DMS53 treated with DMSO at 0.1 percent for 48 hours (cell line): Measurements from ENCODE around the gene SIRT6.
"Not testable (repeated sequence)": the region's sequence is repeated elsewhere in the genome, so short reads cannot be mapped to it uniquely, and the experiment has no call there.

ENCODE experiments used
- DNase-seq: peaks from one replicate; lab custom pipeline; 2025; ENCODE audit not compliant: unreplicated experiment; lab: John Stamatoyannopoulos, UW

SIRT6 gene

DNA sequence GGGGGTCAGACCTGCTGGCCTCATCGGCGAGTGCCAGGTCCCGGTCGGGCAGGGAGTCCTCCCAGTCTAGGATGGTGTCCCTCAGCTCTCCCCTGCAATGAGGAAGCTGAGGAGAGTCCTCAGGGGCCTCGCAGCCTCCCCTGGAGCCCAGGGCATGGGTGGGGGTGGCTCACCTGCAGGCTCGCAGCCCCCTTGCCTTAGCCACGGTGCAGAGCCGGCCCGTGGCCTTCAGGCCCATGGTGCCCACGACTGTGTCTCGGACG is 6.8 kb downstream of the SIRT6 start:
- no peak for DNase-seq

DNA sequence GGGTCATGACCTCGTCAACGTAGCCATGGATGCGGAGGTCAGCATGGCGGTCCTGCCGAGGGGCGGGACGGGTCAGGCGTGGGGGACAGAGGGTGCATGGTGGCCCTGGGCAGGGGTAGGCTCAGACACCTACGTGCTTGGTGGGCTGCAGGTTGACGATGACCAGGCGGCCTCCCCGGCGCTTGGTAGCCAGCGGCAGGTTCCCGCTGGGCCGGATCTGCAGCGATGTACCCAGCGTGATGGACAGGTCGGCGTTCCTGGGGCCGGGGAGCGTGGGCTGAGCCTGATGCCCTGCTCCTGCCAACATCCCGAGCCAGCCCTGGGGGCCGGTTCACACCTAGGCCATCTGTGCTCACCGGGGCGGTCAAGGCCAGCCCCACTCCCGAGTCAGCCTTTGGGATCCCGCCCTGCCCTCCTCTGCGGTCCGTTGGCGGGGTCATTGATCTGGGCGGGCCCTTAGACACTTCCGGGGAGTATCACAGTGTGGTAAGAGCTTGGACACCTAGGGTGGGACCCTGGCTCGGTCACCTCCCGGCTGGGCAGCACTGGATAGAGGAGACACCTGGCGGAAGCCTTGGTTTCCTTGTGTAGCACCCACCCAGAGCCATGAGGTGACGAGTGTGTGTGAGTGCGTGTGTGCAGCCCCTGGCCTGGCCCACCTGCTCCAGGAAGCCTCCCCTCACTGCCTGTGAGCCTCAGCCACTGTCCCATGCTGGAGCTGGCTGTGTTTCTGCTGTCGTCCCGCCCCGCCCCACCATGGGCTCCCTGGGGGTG is 7.3 kb downstream of the SIRT6 start:
- no peak for DNase-seq

DNA sequence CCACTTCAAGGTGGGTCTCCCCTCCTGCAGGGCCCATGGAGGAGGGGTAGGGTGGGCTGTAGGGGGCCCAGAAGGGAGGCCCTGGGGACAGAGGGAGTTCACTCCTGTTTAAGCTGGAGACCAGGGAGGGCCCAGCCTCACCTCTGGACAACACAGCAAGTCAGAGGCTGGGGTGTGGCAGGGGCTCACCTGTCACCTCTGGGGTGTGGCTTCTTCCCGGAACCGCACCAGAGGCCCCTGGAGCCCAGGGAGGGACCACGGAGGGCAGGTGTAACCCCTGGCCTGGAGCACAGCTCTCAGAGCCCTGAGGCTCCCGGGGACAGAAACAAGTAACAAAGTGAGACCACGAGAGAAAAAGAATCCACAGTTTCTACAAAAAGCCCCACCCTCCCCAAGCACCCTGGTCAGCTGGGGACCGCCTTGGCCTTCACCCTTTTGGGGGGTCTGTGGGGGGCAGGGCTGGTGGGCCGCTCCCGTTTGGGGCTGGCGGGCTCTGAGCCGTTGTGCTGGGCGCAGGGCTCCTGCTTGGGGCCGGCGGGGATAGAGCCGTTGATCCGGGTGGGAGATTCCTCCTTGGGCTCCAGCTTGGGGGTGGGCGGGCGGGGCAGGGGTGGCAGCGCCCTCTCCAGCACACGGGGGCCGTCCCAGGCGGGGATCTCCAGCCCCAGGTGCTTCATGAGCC is 8.0 kb downstream of the SIRT6 start:
- no peak for DNase-seq

DNA sequence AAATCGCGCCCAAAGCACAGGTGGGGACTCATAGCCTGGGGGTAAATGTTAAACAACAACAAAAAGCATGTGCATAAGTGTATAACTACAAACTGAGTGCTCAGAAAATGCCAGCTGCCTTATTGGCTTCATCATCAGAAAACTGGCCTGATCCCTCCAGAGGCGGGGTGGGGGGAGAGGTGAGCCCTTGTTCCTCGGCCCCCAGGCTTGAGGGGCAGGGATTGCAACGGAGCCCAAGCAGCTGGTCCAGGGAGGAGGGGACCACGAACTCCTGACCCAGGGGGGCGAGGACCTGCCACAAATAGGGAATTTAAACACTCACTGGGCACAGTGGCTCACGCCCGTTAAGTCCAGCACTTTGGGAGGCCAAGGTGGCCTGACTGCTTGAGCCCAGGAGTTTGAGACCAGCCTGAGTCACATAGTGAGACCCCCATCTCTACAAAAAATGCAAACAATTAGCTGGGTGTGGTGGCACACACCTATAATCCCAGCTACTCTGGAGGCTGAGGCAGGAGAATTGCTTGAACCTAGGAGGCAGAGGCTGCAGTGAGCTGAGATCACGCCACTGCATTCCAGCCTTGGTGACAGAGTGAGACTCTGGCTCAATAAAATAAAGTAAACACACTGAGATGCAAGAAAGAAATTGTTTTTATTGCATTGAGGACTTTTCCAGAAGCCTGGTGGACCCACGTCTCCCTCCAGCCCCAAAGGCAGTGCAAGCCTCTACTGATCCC is 8.7 kb downstream of the SIRT6 start:
- no peak for DNase-seq

DNA sequence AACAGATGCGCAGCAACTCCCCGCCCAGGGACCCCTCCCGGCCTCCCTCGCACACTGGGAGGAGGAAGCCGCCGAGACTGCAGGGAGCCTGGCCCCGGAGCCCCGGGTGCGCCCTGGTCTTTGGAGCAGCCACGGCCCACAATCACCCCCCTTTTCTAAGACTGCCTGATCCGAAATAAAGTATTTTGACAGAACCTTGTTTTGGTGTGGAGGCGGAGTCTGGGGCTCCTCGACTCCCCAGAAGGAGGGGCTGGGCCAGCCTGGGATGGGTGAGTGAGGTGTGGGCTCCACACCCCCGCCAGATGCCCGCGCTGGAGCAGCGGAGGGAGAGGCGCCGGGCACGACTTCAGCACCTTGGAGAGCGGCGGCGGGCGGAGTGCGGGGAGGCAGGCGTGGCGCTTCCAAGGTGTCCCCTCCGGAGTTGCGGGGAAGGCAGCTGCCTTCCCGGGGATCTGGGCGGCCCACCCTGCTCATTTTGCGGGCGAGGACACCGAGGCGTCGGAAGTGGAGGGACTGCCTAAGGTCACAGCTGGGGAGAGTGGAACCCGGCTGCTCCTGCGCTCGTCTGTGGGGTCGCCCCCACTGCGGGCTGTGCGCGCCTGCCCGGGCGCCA is 9.4 kb downstream of the SIRT6 start:
- DNase-seq = no peak

DNA sequence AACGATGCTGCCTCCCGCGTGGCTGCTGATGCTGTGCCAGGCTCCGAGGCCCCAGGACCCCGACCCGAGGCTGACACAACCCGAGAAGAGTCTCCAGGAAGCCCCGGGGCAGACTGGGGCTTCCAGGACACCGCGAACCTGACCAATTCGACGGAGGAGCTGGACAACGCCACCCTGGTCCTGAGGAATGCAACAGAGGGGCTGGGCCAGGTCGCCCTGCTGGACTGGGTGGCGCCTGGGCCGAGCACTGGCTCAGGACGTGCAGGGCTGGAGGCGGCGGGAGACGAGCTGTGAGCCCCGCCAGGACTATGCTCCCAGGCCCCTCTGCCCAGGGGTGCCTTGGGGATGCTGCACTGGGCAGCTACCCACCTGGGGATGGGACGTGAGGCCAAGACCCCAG is 10.7 kb downstream of the SIRT6 start:
- DNase-seq = no peak

DNA sequence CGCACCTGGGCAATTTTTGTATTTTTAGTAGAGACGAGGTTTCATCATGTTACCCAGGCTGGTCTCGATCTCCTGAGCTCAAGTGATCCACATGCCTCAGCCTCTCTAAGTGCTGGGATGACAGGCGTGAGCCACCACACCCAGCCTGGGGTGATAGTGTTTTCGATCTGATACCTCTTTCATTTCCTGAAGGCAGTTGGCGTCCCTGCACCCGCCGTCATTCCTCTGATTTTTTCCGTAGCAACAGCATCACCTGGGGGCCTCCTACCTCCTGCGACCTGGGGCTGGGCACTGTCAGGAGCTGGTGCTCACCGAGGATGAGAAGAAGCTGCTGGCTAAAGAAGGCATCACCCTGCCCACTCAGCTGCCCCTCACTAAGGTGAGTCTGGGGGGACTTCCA is 18.1 kb downstream of the SIRT6 start:
- DNase-seq = no peak

DNA sequence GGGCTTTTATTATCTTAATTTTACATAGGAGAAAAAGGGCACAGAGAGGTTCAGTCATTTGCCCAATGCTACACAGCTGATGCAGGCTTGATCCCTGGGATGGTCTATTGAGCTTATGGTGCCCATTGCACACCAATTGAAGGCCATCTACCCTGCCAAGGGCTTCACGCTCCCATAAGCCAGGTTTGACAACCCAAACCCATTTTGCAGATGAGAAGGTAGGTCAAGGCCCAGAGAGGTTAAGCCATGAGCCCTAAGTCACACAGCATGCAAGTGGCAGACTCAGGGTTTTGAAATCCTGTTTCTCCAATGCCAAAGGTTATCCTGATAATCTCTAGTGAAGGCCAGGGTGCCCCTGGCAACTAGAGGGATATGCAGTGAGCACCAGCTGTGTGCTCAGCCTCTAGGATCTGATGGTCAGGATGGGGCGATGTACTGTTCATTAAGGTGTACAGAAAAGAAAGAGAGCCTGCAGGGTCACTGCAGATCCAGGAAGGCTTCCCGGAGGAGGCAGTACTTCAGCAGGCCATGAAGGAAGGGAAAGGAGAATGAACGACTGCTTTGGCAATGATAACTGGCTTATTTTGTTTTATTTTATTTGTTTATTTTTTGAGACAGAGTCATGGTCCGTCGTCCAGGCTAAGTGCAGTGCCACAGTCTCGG is 20.8 kb downstream of the SIRT6 start:
- DNase-seq = no peak

DNA sequence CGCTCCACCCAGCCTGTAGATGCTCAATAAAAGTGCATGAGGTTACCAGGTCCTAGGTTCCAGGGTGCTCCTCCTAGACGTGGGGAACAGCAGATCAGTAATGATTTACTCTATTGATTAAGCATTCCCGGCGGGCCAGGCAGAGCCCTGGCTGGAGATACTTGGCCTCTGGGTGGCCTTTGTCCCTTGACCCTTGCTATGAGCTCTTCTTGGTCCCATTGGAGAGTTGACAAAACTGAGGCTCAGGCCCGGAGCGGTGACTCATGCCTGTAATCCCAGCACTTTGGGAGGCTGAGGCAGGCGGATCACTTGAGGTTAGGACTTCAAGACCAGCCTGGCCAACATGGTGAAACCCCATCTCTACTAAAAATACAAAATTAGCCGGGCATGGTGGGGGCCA is 24.4 kb downstream of the SIRT6 start:
- DNase-seq = not testable (repeated sequence)

DNA sequence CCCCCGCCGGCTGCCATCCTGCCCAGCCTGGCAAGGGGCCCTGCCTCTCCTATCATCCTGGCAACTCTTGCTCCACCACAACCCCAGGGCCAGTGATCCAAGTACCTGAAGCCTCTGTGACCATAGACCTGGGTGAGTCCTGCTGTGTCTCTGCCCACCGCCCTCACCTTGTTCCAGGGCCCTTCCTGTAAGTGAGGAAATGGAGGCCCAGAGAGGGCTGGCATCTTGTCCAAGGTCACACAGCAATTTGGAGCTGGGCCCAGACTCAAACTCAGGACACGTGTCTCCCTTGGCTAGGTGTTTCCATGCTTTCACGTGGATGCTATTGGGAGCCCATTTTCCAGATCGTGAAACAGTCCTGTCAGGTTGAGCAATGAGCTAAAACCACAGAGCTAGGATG is 25.2 kb downstream of the SIRT6 start:
- DNase-seq = no peak

DNA sequence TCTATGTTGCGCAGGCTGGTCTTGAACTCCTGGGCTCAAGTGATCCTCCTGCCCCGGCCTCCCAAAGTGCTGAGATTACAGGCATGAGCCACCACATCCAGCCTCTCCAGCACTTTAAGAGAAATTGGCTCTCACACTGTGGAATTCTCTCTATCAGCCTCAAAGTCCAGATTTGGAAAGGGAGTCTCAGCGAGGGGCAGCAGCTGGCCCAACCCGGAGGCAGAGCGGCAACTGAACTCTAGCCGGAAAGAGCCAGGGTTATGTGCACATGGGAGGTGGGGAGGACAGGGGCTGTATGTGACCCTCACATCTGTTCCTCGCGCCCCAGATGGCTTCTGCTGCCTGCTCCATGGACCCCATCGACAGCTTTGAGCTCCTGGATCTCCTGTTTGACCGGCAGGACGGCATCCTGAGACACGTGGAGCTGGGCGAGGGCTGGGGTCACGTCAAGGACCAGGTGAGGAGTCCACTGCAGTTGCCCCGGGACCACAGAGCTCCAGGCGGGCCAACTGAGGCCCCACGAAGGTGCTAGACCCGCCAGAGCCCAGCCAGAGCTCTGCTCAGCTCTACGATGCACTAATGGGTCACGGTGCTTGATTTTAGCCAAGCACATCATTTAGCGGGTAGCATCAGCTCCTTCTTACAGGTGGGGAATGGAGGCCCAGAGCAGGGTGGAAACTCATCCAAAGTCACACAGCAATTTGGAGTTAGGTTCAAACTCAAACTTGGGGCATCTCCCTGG is 27.6 kb downstream of the SIRT6 start:
- no peak for DNase-seq

DNA sequence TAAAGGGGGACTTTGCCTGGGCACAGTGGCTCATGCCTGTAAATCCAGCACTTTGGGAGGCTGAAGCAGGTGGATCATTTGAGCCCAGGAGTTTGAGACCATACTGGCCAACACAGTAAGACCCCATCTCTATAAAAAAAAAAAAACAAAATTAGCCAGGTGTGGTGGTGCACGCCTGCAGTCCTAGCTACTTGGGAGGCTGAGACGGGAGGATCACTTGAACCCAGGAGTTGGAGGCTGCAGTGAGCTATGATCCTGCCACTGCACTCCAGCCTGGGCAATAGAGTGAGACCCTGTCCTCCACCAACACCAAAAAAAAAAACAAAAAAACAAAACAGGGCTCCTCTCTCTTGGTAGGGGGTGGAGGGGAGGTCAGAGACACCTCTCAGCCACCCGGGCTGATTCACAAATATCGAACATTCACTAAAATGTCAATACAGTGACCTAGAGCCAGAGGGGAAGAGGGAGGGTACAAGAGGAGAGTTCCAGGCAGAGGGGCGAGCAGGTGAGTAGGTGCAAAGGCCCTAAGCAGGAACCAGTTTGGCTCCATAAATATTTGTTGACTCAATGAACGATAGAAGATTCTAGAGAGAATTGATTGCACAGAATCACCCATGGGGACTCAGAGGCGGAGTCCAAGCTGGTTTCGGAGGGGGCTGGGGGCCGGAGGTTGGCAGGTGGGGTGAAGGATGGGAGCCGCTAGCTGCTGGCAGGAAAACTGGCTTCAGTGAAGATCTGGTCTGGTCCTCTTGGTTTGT is 29.9 kb downstream of the SIRT6 start:
- DNase-seq = no peak

DNA sequence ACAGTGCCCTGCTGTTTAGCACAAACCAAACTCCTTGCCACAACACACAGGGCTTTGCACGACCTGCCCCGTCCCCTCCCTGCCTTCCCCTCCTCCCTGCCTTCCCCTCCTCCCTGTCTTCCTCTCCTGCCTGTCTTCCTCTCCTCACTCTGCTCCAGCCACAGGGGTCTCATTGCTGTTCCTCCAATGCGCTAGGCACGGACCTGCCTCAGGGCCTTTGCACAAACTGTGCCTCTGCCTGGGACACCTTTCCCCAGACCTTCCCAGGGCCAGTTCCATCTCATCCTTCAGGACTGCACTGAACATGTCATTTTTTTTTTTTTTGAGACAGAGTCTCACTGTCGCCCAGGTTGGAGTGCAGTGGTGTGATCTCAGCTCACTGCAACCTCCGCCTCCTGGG is 30.7 kb downstream of the SIRT6 start:
- DNase-seq = no peak

DNA sequence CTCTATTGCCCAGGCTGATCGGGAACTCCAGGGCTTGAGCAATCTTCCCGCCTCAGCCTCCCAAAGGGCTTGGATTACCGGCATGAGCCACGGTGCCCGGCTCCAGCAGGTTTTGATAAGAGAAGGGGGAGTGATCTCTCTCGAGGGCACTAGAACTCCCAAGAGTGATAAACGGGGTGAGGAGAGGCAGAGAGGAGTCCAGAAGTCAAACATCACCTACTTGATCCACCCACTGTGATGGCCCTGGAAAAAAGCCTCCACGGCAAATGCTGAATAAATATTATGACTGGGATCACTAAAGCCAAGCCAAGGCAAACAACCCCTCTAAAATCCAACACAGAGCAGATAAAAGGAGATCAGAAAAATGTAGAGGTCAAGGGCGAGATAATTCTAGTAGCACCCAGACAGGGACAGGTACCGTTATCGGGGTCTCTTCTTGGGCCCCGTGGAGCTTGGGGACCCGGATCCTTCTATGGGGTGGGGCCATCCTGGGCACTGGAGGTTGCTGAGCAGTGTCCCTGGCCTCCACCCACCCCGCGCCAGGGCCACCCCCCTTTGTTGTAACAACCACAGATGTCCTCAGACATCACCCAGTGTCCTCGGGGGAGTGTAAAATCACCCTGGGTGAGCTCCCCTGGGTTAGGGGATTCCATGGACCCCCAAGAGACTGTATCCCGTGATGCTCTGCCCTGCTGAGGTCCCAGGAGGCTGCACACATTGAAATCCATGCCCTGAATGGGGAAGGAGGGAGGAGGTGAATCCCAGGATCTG is 32.7 kb downstream of the SIRT6 start:
- peak; percentile 36 for DNase-seq

DNA sequence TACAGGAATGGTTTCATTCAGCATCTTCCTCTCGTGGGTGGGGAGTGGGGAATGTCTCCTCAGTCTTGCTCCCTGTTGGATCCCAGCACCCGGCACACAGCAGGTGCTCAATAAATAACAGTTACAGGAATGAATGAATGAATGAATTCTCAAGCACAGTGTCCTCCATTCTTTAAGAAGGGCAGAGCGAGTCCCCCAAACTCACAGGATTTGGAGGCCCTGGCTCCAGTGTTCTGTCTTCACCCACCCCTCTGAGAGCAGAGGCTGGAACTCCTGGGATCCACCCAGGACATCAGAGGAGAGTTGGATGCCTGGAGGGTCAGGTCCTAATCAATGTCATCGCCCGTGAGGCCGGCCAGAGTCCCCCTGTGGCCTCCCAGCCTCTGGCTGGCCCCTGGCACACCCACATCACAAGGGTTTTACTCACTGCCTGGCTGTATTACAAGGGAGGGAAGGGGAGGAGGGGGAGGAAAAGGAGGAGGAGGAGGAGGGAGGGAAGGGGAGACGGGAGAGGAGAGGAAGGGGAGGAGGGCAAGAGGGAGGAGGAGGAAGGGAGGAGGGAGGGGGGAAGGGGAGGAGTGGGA is 37.6 kb downstream of the SIRT6 start:
- DNase-seq = no peak

DNA sequence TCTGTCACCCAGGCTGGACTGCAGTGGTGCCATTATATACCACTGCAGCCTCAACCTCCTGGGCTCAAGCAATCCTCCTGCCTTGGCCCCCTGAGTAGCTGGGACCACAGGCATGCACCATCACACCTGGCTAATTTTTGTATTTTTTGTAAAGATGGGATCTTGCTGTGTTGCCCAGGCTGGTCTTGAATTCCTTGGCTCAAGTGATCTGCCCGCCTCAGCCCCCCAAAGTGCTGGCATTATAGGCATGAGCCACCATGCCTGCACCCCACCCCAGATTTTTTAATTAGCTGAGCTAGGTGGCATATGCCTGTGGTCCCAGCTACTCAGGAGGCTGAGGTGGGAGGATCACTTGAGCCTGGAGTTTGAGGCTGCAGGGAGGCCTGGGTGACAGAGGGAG is 39.4 kb downstream of the SIRT6 start:
- DNase-seq = not testable (repeated sequence)

DNA sequence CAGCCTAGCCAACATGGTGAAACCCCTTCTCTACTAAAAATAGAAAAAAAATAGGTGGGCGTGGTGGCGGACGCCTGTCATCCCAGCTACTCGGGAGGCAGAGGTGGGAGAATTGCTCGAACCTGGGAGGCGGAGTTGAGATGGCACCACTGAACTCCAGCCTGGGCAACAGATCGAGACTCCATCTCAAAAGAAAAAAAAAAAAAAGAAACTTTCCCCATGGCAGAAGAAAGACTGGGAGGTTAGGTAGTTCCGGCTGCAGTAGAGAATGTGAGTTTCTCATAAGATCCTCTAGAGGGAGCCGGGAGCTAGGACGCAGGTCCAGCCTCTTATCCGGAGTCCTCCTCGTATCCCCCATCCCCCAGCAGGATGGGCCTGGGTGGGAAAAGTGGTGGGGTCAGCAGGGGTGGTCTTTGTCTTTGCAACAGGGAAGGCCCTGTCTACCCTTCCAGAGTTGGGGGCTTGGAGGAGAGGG is 42.1 kb downstream of the SIRT6 start:
- peak; percentile 60 for DNase-seq

DNA sequence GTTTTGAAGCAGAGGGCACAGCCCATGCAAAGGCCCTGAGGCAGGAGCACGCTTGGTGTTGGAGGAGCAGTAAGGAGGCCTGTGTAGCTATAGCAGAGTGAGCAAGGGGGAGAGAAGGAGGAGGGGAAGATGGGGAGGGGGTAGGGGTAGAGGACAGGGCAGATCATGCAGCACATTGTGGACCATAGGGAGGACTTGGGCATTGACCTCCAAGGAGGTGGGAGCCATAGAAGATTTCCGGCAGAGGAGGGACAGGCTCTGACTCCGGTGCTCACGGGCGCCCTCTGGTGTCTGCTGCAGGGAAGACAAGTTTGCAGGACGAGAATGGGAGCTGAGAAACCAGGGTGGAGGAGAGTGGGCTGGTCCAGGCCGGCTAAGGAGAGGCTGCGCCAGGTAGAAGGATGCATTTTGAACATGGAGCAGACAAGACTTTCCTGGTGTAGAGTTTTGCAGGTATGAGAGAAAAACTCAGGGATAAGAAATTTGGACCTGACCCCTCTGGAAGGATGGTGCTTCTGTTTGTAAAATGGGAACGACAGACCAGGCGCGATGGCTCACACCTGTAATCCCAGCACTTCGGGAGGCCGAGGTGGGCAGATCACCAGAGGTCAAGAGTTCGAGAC is 42.6 kb downstream of the SIRT6 start:
- peak; percentile 24 for DNase-seq
